SK-N-MC (cell line): Measurements from ENCODE around the gene REEP1.
"Not testable (repeated sequence)": the region's sequence is repeated elsewhere in the genome, so short reads cannot be mapped to it uniquely, and the experiment has no call there.

ENCODE experiments used
- DNase-seq: peaks from one replicate; pipeline ENCODE4 v3.0.0-alpha.2; 2011; ENCODE audit warnings: low read depth, low spot score
- H3K27ac ChIP-seq: fragments of 200-600 bp; sonication (generic); 2 replicates; pipeline ENCODE4 v1.5.1; 2016; ENCODE audit warnings: mixed run types
- H3K36me3 ChIP-seq: fragments of 200-600 bp; sonication (generic); 2 replicates; pipeline ENCODE4 v1.6.1; 2017; ENCODE audit warnings: antibody characterized with exemption, low read length, mixed read lengths; ENCODE audit not compliant: insufficient read depth
- H3K4me3 ChIP-seq: fragments of 200-600 bp; sonication (generic); 2 replicates; pipeline ENCODE4 v1.5.1; 2016
- H3K9ac ChIP-seq: fragments of 200-600 bp; sonication (generic); 2 replicates; pipeline ENCODE4 v1.8.0; 2017; ENCODE audit warnings: mixed run types, mixed read lengths; ENCODE audit not compliant: insufficient read length
- H3K9me3 ChIP-seq: fragments of 200-600 bp; sonication (generic); 2 replicates; pipeline ENCODE4 v1.6.1; 2017; ENCODE audit warnings: low read depth, mild to moderate bottlenecking, antibody characterized with exemption, low read length, moderate library complexity, mixed read lengths
- EZH2 ChIP-seq: fragments of 200-600 bp; sonication (generic); IDR thresholded peaks from one replicate; pipeline ENCODE4 v1.6.1; 2017; ENCODE audit warnings: antibody characterized with exemption
- FOXP2 ChIP-seq: optimal IDR thresholded peaks from 2 replicates; pipeline ENCODE3; 2011; ENCODE audit warnings: mild to moderate bottlenecking, moderate library complexity; ENCODE audit not compliant: insufficient read depth; ENCODE audit errors: extremely low read length, control extremely low read depth
- POLR2AphosphoS5 ChIP-seq: IDR thresholded peaks from 2 replicates; pipeline ENCODE4 v1.6.1; 2012; ENCODE audit warnings: mild to moderate bottlenecking, low read depth, low read length, borderline replicate concordance

REEP1 gene

DNA sequence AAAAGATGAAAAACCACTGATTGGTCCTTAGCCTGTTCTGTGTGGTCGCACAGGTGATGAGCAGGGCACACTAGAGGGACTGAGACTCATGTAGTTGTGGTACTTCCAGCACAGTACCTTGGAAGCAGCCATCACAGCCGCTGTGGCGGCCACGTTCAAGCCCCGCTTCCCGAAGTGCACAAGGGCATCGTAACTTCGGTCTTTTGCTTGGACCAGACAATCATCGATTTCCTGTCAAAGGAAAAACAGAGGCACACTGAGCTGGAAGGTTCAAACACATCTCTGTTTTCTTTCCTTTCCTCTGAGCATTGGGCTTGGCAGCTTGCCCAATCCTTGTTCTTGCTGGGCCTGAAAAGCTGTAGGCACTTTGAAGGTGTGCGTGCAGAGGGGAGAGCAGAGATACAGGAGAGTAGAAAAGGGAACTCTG, 85.6 kb downstream of the REEP1 start:
- no peaks in the 10 kb centered on the region for H3K9me3 ChIP-seq
- TF ChIP-seq EZH2 = no peak
- no peak for TF ChIP-seq FOXP2
- TF ChIP-seq POLR2AphosphoS5 = no peak
- no peak overlapping the region for H3K9ac ChIP-seq
- no peak overlapping the region for H3K4me3 ChIP-seq
- no peak overlapping the region for H3K27ac ChIP-seq
- no peak for DNase-seq
- no peaks in the 10 kb centered on the region for H3K36me3 ChIP-seq

DNA sequence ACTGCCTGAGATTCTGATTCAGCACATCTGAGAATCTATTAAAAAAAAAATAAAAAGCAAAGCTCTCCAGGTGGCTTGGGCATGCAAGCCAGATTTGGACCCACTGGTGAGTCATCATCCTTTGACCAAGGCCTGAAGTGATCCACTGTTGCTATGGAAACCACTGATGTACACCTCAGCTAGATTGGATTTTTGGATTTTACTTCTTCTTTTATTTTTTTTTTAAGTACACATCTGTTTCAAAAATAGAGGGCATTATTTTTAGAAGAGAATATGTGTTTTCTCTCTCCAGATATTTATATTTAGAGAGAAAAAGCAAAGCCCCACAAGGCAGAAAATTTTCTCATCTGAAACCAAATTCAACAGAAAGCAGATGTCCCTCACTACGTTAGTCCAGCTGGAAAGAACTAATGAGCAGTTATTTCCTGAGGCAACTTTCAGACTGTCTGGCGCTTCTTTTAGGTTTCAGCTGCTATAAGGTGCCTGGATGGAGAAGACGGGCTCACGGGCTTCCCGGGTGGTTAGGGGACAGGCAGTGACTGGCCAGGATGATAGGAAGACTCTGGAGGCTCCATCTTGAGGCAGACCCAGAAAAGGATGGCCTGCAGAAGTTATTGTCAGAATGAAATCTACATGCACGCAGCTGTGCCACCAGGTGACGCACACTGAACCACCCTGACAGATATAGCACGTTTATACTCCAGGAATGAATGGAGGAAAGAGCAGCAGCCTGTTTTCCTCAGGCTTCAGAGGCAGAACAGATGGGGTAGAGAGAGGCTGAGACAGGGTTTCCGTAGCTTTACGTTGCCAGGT, 87.6 kb downstream of the REEP1 start:
- DNase-seq = no peak

DNA sequence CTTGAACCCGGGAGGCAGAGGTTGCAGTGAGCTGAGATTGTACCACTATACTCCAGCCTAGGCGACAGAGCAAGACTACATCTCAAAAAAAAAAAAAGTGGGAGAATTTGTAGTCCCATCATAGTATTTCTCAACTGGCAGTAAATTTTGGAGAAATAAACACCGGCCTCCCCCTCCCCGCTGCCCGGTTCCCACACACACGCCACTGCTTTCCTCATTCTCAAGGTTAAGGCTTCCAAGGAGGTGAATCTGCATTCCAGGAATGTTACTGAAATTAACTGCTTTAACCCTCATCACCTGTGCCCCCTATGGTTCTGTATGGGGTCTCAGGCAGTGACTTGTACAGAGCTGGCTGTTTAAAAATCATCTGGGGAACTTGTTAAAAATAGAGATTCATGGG, 88.2 kb downstream of the REEP1 start:
- H3K4me3 ChIP-seq = no peak overlapping the region
- TF ChIP-seq FOXP2 = no peak
- no peak for TF ChIP-seq POLR2AphosphoS5
- TF ChIP-seq EZH2 = no peak
- DNase-seq = no peak
- H3K27ac ChIP-seq = no peak overlapping the region
- H3K9me3 ChIP-seq = no peaks in the 10 kb centered on the region
- no peak overlapping the region for H3K9ac ChIP-seq
- no peaks in the 10 kb centered on the region for H3K36me3 ChIP-seq

More for the DNA sequence above, 87.6 kb downstream of the REEP1 start:
- H3K27ac ChIP-seq = no peak overlapping the region
- no peaks in the 10 kb centered on the region for H3K36me3 ChIP-seq
- TF ChIP-seq EZH2 = no peak
- TF ChIP-seq FOXP2 = no peak
- TF ChIP-seq POLR2AphosphoS5 = no peak
- H3K4me3 ChIP-seq = no peak overlapping the region
- H3K9me3 ChIP-seq = no peaks in the 10 kb centered on the region
- no peak overlapping the region for H3K9ac ChIP-seq

DNA sequence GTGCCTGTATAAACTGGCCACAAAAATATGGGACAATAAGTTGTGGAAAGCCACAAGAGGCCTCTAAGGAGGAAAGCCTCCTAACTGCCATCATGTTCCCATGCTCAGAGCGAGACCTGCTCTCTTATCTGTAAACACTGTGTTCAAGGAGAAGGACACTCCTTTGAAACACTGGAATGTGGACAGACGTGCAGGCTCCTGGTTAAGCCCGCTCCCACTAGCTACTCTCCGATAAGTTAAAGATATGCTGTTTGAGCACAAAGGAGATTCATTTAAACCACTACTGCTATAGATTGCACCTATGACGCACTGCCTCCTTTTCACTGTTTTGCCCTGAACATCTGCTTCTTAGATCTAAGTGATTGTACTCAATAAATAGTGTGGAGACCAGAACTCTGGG, 92.2 kb downstream of the REEP1 start:
- not testable (repeated sequence) for DNase-seq, H3K27ac ChIP-seq, H3K9me3 ChIP-seq, H3K4me3 ChIP-seq, H3K36me3 ChIP-seq, H3K9ac ChIP-seq

DNA sequence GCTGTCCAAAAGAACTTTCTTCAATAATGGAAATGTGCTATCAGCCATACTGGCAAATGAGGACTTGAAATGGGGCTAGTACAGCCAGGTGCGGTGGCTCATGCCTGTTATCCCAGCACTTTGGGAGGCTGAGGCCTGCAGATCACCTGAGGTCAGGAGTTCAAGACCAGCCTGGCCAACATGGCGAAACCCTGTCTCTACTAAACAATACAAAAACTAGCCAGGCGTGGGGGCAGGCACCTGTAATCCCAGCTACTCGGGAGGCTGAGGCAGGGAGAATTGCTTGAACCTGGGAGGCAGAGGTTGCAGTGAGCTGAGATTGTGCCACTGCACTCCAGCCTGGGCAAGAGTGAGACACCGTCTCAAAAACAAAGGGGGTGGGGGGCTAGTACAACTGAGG, 92.6 kb downstream of the REEP1 start:
- H3K4me3 ChIP-seq, H3K9ac ChIP-seq, H3K9me3 ChIP-seq, DNase-seq, H3K36me3 ChIP-seq, H3K27ac ChIP-seq: not testable (repeated sequence)

GRCh38 chr2:86243950-86244733, 93.3 kb downstream of the REEP1 start:
- Histone ChIP-seq H3K27ac (no peak overlapping the region), H3K9ac (no peak overlapping the region), H3K36me3 (no peaks in the 10 kb centered on the region), H3K9me3 (no peaks in the 10 kb centered on the region), H3K4me3 (no peak overlapping the region)
- no peak for TF ChIP-seq EZH2
- no peak for DNase-seq

DNA sequence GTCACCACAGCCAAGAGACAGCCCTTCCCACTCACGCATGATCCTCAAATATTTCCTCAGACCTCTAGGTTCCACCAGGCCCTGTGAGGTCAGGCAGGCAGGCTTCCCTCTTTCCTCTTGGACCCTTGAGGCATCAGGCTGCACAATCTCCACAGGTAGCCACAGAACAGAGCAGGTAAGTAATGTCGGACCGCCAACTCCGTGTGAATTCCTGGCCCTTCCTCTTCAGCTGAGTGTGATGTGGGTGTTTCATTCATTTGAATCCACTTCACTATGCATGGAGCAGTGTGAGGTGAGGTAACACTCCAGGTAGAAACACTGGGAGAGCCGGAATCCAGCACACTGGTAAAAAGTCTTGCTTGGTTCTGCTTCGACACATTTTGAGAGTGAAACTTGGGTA, 94.2 kb downstream of the REEP1 start:
- H3K27ac ChIP-seq = no peak overlapping the region
- H3K9me3 ChIP-seq = no peaks in the 10 kb centered on the region
- H3K4me3 ChIP-seq = no peak overlapping the region
- no peaks in the 10 kb centered on the region for H3K36me3 ChIP-seq
- no peak overlapping the region for H3K9ac ChIP-seq
- DNase-seq = no peak
- TF ChIP-seq FOXP2 (no peak), EZH2 (no peak), POLR2AphosphoS5 (no peak)

DNA sequence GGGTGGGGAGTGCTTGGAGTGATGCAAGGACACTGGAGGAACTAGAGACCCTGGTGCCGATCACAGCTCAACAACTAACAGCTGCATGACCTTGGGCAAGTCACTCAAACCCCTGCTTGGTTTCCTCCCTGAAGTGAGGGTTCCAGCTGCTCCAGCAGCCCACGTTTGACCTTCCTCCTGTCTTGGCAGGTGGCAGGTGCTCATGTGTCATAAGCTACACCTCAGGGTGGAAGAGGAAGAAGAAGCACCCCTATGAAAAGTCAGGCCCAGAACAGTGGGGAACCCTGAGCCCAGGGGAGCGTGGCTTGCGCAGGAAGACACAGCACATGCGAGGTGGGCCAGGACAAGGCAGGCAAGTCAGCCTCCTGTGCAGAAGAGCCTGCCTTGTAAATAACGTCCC, 95.8 kb downstream of the REEP1 start:
- Histone ChIP-seq H3K9ac (no peak overlapping the region), H3K4me3 (no peak overlapping the region), H3K27ac (no peak overlapping the region), H3K9me3 (no peaks in the 10 kb centered on the region), H3K36me3 (no peaks in the 10 kb centered on the region)
- no peak for DNase-seq
- TF ChIP-seq POLR2AphosphoS5 (no peak), FOXP2 (no peak), EZH2 (no peak)

- no peak overlapping the region for H3K27ac ChIP-seq
- H3K36me3 ChIP-seq = no peaks in the 10 kb centered on the region
- no peak overlapping the region for H3K9ac ChIP-seq
- no peak overlapping the region for H3K4me3 ChIP-seq
- no peaks in the 10 kb centered on the region for H3K9me3 ChIP-seq
- no peak for TF ChIP-seq FOXP2
- TF ChIP-seq POLR2AphosphoS5 = no peak
- no peak for TF ChIP-seq EZH2
- DNase-seq = no peak
Observed at GRCh38 chr2:86240251-86240650, 97.2 kb downstream of the REEP1 start.
